ENCODE data around the gene CMTM5.

Gene CMTM5

DNA sequence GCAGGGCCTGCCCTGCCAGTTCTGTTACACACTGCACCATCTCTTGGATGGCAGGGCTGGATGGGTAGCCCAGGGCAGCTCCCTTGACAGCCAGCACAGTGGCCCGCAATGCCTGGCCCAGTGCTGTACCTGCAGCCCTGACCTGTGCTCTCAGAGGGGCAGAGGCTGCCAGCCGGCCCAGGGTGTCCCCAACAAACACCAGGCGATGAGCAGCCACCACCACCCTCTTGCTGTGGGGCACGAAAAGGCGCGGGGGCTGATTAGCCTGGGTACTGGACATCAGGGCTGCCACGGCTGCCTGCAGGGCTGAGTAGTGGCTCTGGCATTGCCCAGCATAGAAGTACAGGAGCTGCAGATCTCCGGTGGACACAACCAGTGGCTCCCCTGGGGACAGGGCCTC lies 19.6 kb upstream of the CMTM5 start:
- in situ Hi-C loops (cut with HindIII; ENCODE audit: low sequenced_read_pairs), result no loop called here

DNA sequence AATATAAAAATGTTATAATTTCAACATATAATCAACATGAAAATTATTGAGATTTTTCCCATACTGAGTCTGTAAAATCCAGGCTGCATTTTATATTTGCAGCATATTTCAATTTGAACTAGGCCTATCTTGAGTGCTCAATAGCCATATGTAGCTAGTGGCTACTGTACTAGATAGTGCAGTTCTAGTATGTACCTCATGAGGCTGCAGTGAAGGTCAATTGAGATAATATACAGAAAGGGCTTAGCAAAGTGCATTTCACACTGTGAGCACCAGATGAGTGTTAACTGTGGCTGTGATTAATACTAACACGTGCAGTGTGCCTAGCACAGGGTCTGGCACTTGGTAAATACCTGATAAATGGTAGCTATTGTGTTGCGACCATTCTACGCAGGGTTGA lies 18.8 kb upstream of the CMTM5 start:
- in situ Hi-C loops (cut with HindIII; ENCODE audit: low sequenced_read_pairs), result no loop called here

DNA sequence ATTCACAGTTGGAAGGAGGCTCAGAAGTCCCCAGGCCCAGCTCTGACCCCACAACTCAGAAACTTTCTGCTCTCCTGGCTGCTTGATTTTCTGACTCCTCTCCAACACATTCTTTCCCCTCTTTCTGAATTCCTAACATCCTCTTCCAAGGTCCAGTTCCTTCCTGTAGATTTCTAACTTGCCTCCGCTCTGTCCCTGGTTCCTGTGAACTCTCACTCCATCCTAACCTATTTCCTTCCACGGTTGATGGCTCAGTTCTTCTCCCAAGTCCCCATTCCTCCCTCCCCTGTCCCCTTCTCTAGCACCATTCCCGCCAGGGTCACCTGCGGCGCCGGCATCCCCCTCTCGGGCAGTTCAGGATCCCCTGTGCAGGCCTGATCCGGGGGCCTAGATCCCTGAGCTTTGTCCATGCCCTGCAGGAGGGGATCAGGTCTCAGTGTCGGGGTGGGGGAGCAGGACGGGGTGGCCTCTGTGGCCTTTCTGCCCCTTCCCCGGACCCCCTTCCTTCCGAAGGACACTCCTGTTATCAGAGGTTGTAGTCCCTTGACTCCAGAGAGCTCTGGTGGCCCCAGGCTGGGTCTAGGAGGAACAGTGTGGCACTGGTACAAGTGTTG lies 18.2 kb upstream of the CMTM5 start:
- in situ Hi-C loops (cut with HindIII; ENCODE audit: low sequenced_read_pairs), result no loop called here

DNA sequence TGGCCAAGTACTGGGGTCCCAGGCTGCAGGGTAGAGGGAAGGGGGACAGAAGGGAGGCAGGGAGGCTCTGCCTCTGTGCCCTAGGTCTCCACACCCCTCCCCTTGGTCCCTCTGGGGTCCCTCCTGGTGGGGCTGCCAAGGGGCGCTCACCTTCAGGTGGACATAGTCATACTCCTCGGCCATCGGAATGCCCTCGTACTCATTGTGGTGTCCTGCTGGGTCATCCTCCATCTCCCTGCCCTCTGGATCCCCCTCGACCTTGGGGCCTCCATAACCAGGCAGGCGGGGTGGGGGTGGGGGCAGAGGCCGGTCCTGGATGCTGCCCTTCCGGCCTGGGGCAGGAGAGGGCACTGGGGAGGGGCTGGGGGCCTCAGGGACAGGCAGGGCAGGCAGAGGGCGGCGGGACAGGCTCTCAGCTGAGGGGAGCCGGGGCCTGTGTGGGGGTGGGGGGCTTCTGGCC lies 17.6 kb upstream of the CMTM5 start:
- in situ Hi-C loops (cut with HindIII; ENCODE audit: low sequenced_read_pairs), result no loop called here

DNA sequence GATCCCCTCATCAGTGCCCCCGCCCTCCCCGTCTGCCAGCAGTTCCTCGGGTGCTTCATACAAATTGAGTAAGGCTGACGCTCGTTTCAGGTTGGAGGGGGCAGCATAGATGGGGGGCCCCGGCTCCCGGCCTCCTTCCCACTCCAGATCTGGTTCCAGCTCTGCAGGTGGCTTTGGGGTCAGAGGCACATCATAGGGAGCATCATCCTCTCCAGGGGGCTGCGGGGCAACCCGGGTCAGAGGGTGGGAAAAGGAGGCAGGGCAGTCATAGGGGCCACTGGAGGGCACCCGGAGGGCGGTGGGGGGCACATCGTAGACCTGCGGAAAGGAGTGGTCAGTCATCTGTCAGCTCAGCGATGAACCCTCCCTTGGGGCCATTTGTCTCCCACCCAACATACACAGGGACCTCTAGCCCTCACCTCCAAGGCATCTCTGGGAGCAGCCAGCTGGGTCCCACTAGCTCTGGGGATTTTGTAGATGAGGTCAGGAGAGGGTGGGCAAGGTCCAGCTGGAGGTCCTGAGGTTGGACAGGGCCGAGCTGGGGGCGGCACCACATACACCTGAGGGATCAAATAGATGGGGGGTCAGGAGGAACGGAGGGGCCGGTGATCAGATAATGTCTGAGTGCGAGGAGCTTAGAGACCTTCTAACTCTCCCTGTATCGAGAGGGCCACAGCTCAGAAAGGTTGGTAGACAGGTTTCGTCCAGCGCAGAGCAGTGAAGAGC lies 17.0 kb upstream of the CMTM5 start:
- in situ Hi-C loops (cut with HindIII; ENCODE audit: low sequenced_read_pairs), result no loop called here

DNA sequence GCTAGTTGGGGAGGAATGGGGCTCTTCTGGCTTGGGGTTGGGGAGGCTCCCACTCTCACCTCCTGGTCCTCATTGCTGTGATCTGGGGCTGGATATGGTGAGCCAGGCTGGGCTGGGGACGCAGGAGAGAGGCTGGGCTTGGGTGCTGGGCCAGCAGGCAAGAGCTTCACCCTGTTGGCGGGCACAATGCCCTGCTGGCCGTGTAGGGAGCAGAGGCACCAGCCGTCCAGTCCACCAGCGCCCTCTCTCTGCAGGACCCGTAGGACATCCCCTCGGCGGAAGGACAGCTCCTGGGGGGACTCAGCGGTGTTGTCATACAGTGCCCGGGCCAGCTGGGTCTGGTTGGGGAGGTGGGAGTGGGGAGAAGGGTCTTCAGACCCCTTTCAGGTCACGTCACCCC lies 16.4 kb upstream of the CMTM5 start:
- in situ Hi-C loops (cut with HindIII; ENCODE audit: low sequenced_read_pairs), result no loop called here

DNA sequence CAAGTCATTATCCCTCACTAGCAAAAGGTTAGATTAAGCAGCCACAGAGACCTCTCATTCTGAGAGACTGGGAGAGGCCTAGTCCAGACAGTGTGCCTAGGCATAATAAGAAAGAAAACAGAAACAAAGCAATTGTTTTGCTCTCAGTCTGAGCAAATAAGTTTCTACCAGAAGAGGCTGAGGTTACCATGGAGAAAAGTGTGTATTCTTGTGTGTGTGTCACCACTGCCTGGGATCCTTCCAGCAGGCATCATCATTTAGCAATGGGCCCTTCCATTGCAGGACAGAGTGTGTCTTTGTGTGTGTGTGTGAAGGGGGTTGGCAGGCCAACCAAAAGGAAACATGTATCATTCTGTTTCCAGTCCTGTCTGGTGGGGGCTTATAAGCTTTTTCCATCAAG lies 15.5 kb upstream of the CMTM5 start:
- in situ Hi-C loops (cut with HindIII; ENCODE audit: low sequenced_read_pairs), result no loop called here

DNA sequence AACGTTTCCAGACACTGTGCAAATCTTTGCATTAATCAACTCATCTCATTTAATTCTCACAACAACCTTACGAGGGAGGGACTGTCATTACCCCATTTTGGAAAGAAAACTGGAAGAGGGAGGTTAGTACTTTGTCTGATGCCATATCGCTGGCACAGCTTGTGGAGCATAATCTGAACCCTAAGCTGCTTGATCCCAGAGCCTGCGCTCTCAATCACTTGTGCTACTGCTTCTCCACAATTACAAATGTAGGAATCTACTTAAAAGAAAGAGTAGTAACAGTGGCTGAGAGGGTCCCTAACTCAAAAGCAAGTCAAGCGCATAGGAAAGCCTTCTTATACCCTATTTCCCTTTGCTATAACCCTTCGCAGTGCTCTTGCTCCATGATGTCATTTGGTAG lies 15.1 kb upstream of the CMTM5 start:
- in situ Hi-C loops (cut with HindIII; ENCODE audit: low sequenced_read_pairs), result no loop called here

DNA sequence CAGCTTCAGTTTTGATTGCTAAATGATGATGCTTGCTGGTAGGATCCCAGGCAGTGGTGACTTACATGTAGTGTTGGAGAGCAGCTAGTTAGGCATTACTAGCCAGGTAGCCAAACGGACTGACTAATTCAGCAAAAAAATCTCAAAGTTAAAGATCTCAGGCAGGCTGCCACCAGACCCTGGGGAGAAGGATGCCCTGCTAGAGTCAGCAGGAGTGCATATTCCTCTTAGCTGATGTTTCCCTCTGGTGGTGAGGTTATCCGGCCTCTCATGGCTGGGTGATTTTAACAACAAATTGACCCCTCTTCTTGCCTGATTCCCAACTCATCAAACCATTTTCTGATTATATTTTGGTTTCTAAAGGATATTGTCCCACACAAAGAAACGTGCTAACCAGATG lies 14.6 kb upstream of the CMTM5 start:
- in situ Hi-C loops (cut with HindIII; ENCODE audit: low sequenced_read_pairs), result no loop called here

DNA sequence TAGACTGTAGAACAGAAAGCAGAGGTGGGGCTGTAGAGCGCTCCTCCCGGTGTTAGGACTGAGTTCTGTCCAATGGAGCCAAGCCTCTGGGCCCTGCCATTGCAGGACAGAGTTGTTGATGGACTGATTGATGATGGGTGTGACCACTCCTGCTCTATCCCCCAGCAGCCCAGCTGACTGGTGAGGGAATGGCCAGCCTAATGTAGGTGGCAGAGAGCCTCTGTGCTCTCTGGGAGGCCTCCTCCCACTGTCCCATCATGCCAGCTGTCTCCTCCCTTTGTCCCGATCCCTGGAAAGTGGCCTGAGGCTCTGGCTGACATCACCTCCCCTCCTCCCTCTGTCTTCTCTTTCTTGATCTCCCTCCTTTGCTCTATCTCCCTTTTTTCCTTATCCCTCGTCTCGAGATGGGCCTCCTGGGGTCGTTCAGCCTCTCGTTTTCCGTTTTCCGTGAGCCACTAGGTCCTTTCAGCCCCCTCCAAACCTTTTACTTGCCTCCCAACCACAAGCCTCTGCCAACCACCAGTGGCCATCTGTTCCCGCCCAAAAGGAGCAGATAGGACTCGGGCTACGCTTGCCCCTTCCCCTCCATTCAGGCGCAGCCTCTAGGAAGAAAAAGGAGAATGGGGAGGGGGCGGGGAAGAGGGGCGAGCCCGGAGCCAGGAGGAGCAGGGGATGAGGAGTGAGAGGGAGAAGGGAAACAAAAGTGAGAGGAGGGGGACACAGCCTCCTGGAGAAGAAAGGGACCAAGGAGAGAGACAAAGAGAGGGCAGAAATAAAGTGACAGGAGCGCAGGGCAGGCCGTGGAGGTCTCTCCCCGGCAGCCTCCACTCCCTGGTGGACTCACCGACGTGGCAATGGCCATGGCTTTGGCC lies 12.4 kb upstream of the CMTM5 start:
- in situ Hi-C loops (cut with HindIII; ENCODE audit: low sequenced_read_pairs), result loop anchor here (5.0 kb wide), 1 partner anchor 73 kb away; the partner anchor contains the start of gene MYH7

DNA sequence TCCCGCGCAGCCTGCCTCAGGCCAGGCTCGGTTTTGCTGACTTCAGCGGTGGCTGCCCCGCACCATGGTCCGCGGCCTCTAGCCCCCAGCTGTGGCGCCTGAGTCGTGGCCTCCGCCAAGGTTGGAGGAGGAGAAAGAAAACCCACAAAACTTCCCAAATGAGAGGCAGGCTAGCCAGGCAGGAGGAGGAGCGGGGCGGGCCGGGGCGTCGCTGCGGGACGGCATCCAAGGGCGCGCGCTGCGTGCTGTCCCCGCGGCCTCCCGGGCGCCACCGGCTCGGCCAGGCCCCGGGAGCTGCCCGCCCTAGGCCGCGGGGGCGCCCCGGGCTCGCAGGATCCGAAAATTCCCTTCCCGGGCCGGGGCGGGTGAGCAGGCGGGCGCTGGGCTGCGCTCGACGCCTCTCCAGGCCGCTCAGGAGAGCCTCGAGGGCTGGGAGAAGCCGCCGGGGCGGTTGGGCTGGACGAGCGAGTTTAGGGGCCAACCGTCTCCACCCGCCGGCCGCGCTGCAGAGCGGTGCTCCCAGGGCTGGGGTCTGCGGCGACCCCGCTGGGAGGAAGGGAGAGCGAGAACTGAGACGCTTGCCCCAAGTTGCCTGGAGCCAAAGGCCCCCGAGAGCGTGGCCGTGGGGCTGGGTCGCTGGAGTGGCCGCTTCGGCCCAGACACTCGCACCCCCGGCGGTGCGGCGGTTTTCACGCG lies 11.7 kb upstream of the CMTM5 start, which contains the start of gene EFS:
Gene EFS, minus strand, starts transcription at position 137 of the 696 bp plus-strand sequence. CDS start 147 bp downstream, outside the sequence.
- in situ Hi-C loops (cut with HindIII; ENCODE audit: low sequenced_read_pairs), result loop anchor here (5.0 kb wide), 1 partner anchor 72 kb away; the partner anchor contains the start of gene MYH7

DNA sequence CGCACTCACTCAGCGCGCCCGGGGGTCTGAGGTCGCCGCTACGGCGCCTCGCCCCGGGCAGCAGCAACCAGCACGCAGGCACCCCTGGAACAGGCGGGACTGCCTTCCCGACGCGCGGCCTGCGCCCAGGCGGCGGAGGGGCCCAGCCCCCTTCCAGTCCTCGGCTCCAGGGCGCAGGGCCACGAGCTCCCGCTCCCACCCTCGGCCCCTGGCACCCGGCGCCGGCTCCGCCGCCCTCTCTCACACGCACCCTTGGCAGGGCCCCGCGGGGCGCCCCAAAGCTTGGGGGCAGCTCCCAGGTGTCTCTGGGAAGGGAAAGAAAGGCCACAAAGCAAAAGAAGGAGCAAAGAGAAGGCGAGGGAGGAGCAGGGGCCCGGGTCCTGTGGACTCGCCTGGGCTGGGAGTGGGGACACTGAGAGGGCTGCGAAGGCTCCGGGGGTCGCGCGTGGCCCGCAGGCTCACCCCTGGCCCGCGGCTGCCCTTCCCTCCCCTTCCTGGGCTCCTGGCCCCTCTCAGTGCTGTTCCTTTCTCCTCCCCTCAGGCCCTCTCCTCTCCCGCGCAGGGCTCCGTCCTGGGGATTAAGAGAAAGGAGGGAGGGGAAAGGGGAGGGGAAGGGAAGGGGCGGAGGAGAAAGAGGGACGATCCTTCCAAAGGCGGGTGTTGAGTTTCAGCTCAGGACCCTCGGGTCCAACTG lies 11.0 kb upstream of the CMTM5 start:
- in situ Hi-C loops (cut with HindIII; ENCODE audit: low sequenced_read_pairs), result loop anchor here (5.0 kb wide), 1 partner anchor 71 kb away; the partner anchor contains the start of gene MYH7

DNA sequence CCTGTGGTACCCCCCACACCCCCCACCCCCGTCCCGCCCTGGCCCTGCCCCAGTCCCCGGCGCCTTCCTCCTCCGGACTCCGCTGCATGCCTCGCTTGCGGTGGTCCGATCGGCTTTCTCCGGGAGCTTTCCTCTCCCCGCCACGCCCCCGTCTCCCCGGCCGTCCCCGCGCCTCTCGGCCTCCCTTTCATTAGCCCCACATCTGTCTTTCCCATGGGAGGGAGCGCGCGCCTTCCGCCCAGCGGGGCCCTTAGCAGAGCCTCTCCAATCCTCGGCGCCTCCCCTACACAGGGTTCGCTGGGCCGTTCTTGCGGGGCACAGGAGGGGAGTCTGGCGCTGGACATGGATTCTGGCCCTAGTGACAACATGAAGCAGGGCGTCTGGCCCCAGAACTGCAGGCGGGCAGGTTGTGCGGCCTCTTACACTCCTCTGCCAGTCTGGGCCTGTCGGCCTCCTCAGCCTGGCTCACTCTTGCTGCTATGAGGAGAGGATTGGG lies 10.4 kb upstream of the CMTM5 start:
- in situ Hi-C loops (cut with HindIII; ENCODE audit: low sequenced_read_pairs), result loop anchor here (5.0 kb wide), 1 partner anchor 71 kb away; the partner anchor contains the start of gene MYH7

DNA sequence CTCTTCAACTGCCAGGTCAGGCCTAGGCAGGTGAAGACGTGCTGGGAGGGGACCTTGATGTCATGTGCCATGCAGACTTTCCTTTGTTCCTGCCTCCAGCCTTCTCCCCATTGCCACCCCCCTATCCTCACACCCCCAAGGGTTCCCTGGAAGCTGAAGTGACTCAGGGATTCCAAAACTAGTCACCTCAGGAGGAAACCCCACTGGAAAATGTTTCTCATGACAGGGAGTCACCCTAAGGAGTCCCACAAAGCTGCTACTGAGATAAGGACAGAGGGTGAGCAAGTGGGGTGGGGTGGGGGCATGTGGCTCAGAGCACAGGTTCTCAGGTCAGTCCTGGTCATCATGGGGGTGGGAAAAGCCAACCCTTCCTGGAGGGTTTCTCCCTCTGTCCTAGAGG lies 6.6 kb upstream of the CMTM5 start:
- in situ Hi-C loops (cut with HindIII; ENCODE audit: low sequenced_read_pairs), result no loop called here

DNA sequence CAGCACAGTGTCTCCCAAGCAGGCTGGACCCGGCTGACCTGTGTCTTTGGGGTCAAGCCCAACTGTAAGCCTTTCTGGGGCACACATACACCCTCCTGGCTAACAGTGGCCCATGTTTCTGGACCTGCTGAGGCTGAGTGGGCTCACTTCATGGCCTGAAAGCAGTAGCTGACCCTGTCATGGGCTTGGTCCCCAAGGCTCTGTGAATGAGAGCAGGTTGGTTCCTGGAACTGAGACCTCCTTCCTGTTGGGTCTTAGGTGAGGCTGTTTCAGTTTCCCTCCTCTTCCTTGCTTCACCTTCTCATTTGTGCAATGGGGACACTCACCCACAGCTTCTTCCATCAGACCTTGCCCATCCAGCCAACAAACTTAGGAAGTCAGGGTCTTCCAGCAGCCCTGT lies 5.0 kb upstream of the CMTM5 start:
- in situ Hi-C loops (cut with HindIII; ENCODE audit: low sequenced_read_pairs), result no loop called here

DNA sequence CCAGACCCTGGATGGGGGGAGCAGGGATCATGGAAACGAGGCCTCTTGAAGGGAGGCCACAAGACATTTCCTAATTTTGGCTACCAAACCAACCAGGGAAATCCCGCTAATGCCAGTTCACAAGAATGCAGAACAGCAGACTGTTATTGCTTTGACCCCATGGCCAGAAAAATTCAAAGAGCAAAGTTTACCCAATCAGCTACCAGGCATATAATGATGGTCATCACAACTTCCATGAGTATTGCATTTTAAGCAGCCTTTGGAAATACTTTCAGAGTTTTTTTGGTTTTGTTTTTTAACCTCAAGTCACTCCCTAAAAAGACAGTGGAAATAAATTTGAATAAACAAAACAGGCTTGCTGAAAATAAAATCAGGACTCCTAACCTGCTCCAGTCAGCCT lies 4.3 kb upstream of the CMTM5 start, which contains the start of gene IL25:
Gene IL25, plus strand, starts transcription at position 301 of the 400 bp plus-strand sequence.
- in situ Hi-C loops (cut with HindIII; ENCODE audit: low sequenced_read_pairs), result no loop called here

DNA sequence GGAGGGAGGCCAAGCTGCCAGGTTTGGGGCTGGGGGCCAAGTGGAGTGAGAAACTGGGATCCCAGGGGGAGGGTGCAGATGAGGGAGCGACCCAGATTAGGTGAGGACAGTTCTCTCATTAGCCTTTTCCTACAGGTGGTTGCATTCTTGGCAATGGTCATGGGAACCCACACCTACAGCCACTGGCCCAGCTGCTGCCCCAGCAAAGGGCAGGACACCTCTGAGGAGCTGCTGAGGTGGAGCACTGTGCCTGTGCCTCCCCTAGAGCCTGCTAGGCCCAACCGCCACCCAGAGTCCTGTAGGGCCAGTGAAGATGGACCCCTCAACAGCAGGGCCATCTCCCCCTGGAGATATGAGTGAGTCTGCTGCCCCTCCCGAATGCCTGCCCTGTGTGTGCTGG lies 3.8 kb upstream of the CMTM5 start:
- in situ Hi-C loops (cut with HindIII; ENCODE audit: low sequenced_read_pairs), result no loop called here

DNA sequence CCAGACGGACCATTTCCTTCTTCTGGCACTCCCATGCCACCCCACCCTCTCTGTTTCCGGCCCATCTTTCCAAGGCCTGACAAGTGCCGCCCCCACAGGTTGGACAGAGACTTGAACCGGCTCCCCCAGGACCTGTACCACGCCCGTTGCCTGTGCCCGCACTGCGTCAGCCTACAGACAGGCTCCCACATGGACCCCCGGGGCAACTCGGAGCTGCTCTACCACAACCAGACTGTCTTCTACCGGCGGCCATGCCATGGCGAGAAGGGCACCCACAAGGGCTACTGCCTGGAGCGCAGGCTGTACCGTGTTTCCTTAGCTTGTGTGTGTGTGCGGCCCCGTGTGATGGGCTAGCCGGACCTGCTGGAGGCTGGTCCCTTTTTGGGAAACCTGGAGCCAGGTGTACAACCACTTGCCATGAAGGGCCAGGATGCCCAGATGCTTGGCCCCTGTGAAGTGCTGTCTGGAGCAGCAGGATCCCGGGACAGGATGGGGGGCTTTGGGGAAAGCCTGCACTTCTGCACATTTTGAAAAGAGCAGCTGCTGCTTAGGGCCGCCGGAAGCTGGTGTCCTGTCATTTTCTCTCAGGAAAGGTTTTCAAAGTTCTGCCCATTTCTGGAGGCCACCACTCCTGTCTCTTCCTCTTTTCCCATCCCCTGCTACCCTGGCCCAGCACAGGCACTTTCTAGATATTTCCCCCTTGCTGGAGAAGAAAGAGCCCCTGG lies 1.2 kb upstream of the CMTM5 start:
- in situ Hi-C loops (cut with HindIII; ENCODE audit: low sequenced_read_pairs), result no loop called here

DNA sequence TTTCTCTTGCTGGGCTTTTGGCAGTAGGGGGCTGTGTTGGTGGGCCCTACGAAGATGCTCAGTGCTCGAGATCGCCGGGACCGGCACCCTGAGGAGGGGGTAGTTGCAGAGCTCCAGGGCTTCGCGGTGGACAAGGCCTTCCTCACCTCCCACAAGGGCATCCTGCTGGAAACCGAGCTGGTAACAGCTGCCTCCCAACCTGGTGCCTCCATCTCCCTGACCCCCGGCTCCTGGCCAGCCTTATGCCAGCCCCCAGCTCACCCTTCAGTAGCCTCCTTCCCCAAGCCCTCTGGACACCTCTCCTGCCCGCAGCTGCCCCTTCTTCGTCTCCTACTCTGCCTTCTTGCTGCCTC lies 328 bp downstream of the CMTM5 start:
- in situ Hi-C loops (cut with HindIII; ENCODE audit: low sequenced_read_pairs), result no loop called here
